Measurements from ENCODE around the gene IKZF4.
A peak's percentile ranks its signal among the peaks of the same experiment; 100 is the strongest.
"Not testable (repeated sequence)": the region's sequence is repeated elsewhere in the genome, so short reads cannot be mapped to it uniquely, and the experiment has no call there.

The IKZF4 gene

GRCh38 chr12:56020423-56021184, at the start of gene IKZF4:
Gene IKZF4, plus strand, starts transcription at chr12:56021043. Its CDS starts 451 bp downstream, at chr12:56021494.
- DNase-seq, result no peak

GRCh38 chr12:55972042-55972441, 48.8 kb upstream of the IKZF4 start:
- DNase-seq, result no peak

- DNase-seq, result no peak
Observed at GRCh38 chr12:55972456-55972855, 48.4 kb upstream of the IKZF4 start.

- DNase-seq, result no peak
Observed at GRCh38 chr12:55972911-55973598, 47.8 kb upstream of the IKZF4 start.

GRCh38 chr12:55973599-55974307, 47.1 kb upstream of the IKZF4 start, which contains the start of gene RAB5B:
Gene RAB5B, plus strand, starts transcription at chr12:55974078. Its CDS starts 12,883 bp downstream, at chr12:55986961.
- peak; percentile 99 for DNase-seq

GRCh38 chr12:55974308-55974730, 46.5 kb upstream of the IKZF4 start:
- no peak for DNase-seq

DNA sequence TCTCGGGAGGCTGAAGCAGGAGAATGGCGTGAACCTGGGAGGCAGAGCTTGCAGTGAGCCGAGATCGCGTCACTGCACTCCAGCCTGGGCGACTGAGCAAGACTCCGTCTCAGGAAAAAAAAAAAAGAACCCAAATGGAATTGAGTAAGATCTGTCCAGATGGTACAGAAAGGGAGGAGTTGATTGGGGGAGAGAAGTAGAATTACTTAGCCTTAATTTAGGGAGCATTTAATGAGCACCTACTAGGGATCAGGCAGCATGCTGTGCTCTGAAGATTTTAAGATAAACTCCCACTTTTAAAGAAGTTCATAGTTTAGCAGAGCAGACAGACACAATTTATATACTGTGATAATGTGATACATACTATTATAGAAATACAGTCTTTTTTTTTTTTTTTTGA, 42.5 kb upstream of the IKZF4 start:
- no peak for DNase-seq

- DNase-seq, result no peak
Observed at GRCh38 chr12:55979069-55979468, 41.8 kb upstream of the IKZF4 start.

- DNase-seq, result not testable (repeated sequence)
Observed at GRCh38 chr12:55981882-55982281, 39.0 kb upstream of the IKZF4 start.

DNA sequence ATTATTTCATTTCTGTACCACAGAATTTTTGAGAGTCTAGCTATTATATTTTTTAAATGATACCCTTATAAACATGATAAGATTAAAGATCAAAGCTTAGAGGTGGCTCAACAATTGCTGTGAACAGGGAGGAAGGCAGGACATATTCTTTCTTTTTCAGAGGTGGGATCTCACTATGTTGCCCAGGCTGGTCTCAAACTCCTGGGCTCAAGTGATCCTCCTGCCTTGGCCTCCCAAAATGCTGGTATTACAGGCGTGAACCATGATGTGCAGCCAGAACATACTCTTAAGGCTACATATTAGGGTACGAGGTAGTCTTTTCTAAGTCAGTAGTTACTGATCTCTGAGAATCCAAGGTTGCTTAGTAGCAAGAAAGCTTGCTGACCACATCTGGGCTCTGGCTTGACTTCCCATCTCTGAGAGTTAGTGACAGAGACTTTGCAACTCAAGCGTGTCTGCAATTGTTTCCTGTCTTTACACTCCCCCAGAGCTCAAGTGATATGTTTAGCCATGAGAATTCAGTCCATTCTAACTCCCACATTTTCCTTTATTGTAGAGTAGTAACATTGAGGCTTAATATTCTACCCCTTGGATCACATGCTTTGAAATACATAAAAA, 38.4 kb upstream of the IKZF4 start:
- no peak for DNase-seq

DNA sequence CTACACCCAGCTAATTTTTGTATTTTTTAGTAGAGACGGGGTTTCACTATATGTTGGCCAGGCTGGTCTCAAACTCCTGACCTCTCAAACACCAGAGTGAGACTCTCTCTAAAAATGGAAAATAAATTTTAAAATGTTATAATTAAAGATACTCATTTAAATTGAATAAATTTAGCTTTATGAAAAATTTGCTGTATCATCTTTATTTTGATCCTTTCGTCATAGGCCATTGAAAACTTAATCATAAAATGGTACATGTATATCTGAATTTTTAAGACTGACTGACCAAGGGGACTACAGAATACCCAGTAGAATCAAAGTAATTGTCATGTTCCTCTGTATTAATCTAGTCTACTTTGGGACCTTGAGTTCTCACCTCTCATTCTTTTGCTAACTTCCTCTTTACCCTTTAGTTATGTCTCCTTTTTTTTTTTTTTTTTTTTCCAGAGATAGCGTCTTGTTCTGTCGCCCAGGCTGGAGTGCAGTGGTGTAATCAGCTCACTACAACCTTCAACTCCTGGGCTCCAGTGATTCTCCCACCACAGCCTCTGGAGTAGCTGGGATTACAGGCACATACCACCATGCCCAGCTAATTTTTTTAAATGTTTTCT, 37.5 kb upstream of the IKZF4 start:
- DNase-seq, result no peak

DNA sequence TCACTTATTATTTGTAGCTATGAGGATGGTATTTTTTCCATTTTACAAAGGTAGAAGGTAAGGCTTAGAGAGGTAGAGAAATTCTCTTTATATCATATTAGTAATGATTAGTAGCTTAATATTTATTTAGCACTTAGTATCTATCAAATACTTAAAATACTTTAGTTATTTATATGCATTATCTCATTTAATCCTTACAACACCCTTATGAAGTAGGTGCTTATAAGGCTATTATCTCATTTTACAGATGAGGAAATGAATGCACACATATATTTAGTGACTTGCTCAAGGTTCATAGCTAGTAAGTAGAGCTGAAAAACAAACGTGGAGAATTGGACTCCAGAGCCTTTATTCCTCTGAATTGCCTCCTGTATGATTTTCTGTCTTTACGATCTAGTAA, 36.0 kb upstream of the IKZF4 start:
- no peak for DNase-seq

DNA sequence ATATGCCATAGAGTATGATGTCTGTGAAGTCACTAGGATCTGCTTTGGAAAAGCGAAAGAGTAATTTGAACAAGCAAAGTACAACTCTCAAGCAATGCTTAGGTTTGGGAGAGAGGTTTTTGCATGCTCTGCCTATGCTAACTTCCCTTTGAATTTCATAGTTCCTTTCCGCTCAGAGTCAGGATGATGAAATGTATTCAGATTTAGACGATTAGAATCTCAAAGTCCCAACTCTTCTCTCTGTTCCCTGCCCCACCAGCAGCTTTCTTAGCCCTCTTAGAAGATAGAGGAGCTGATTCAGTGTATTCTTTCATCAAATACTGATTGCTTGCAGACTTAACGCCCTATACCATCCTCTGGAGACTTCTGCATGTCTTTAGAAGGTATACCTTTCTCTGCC, 35.5 kb upstream of the IKZF4 start:
- no peak for DNase-seq

DNA sequence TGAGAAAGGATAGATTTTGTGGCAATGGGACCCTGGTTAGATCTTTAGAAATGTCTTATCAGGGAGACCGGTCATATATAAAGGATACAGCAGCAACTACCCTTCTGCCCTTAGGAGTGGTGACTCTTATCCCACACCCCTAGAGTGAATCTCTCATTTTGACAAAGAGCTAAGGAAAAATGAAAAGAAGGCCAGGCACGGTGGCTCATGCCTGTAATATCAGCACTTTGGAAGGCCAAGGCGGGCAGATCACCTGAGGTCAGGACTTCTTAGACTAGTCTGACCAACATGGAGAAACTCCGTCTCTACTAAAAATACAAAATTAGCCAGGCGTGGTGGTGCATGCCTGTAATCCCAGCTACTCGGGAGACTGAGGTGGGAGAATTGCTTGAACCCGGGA, 34.9 kb upstream of the IKZF4 start:
- DNase-seq, result not testable (repeated sequence)

- DNase-seq, result no peak
Observed at GRCh38 chr12:55991110-55991509, 29.7 kb upstream of the IKZF4 start.

- no peak for DNase-seq
Observed at GRCh38 chr12:55993230-55993853, 27.5 kb upstream of the IKZF4 start.

DNA sequence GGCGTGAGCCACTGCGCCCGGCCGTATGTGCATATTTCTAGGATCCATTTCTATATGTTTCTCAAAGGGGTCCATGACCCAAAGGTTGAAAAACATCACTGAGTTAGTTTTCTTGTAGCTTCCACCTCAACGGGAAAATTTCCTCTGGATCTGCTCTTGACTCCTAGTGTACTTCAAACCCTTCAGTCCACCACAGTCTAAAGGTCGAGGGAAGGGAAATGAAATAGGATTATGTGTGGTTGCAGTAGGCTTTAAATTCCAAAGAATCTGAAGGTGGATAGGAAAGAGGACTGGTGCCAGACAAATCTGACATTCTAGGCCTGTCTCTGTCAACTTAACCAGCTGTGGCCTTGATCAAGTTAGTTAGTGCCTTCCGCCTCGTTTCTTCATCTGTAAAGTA, 25.5 kb upstream of the IKZF4 start:
- DNase-seq, result no peak

GRCh38 chr12:55996201-55996714, 24.6 kb upstream of the IKZF4 start:
- peak; percentile 24 for DNase-seq

- peak; percentile 43 for DNase-seq
Observed at GRCh38 chr12:55996715-55997534, 23.9 kb upstream of the IKZF4 start, which contains the start of gene SUOX. Gene SUOX, plus strand, starts transcription at chr12:55997276. Its CDS starts 4,946 bp downstream, at chr12:56002222.

- no peak for DNase-seq
Observed at GRCh38 chr12:55997535-55997859, 23.3 kb upstream of the IKZF4 start.

- DNase-seq, result not testable (repeated sequence)
Observed at GRCh38 chr12:55999522-55999921, 21.3 kb upstream of the IKZF4 start.

All from NCI-H2081 treated with DMSO at 0.1 percent for 48 hours (cell line).